Measurements from ENCODE around the gene USP46. TPM values are rescaled to one million over a fixed set of nuclear protein-coding genes. Genes with fewer than 3 reads are reported as not detected.

USP46 gene
- total RNA-seq, 1 donor from 2014 or later: 14.7 TPM

GRCh38 chr4:52645300-52645699, 13.8 kb downstream of the USP46 start:
- FAIRE-seq: no peak
- Histone ChIP-seq H3K27me3 (ENCODE audit: control insufficient read depth, insufficient read depth, low read length) (no peaks in the 10 kb centered on the region), H3K4me3 (ENCODE audit: low read depth, low read length) (no peak overlapping the region), H3K36me3 (ENCODE audit: control insufficient read depth, insufficient read depth, low read length) (no peaks in the 10 kb centered on the region)
- no peak for DNase-seq (ENCODE audit: low read depth)
- no peak for TF ChIP-seq CTCF (IDR thresholded peaks at IDR 0.05; ENCODE audit: insufficient read depth, low read length, severe bottlenecking)

- no peak for TF ChIP-seq CTCF (IDR thresholded peaks at IDR 0.05; ENCODE audit: insufficient read depth, low read length, severe bottlenecking)
- H3K36me3 ChIP-seq (ENCODE audit: control insufficient read depth, insufficient read depth, low read length): no peaks in the 10 kb centered on the region
- FAIRE-seq: no peak
- no peak overlapping the region for H3K4me3 ChIP-seq (ENCODE audit: low read depth, low read length)
- DNase-seq (ENCODE audit: low read depth): peak; percentile 29
- no peaks in the 10 kb centered on the region for H3K27me3 ChIP-seq (ENCODE audit: control insufficient read depth, insufficient read depth, low read length)
Observed at GRCh38 chr4:52643785-52644244, 15.3 kb downstream of the USP46 start.

GRCh38 chr4:52643190-52643589, 15.9 kb downstream of the USP46 start:
- H3K36me3 ChIP-seq (ENCODE audit: control insufficient read depth, insufficient read depth, low read length): no peaks in the 10 kb centered on the region
- TF ChIP-seq CTCF (IDR thresholded peaks at IDR 0.05; ENCODE audit: insufficient read depth, low read length, severe bottlenecking): no peak
- no peak for FAIRE-seq

GRCh38 chr4:52641854-52642563, 17.1 kb downstream of the USP46 start:
- no peaks in the 10 kb centered on the region for H3K36me3 ChIP-seq (ENCODE audit: control insufficient read depth, insufficient read depth, low read length)
- TF ChIP-seq CTCF (IDR thresholded peaks at IDR 0.05; ENCODE audit: insufficient read depth, low read length, severe bottlenecking): no peak
- FAIRE-seq (no peak), DNase-seq (ENCODE audit: low read depth) (peak; percentile 93)
- no peaks in the 10 kb centered on the region for H3K27me3 ChIP-seq (ENCODE audit: control insufficient read depth, insufficient read depth, low read length)
- no peak overlapping the region for H3K4me3 ChIP-seq (ENCODE audit: low read depth, low read length)

More at GRCh38 chr4:52643190-52643589, 15.9 kb downstream of the USP46 start:
- Histone ChIP-seq H3K27me3 (ENCODE audit: control insufficient read depth, insufficient read depth, low read length) (no peaks in the 10 kb centered on the region), H3K4me3 (ENCODE audit: low read depth, low read length) (no peak overlapping the region)
- no peak for DNase-seq (ENCODE audit: low read depth)

- Histone ChIP-seq H3K27me3 (ENCODE audit: control insufficient read depth, insufficient read depth, low read length) (no peaks in the 10 kb centered on the region), H3K4me3 (ENCODE audit: low read depth, low read length) (no peak overlapping the region), H3K36me3 (ENCODE audit: control insufficient read depth, insufficient read depth, low read length) (no peaks in the 10 kb centered on the region)
- no peak for TF ChIP-seq CTCF (IDR thresholded peaks at IDR 0.05; ENCODE audit: insufficient read depth, low read length, severe bottlenecking)
- DNase-seq (ENCODE audit: low read depth) (peak; percentile 88), FAIRE-seq (no peak)
Observed at GRCh38 chr4:52640808-52641565, 18.1 kb downstream of the USP46 start.

Measured in bronchial epithelial cell (primary cell).